ENCODE results near the gene PCDHGA12. TPM values are rescaled to one million over a fixed set of nuclear protein-coding genes. Genes with fewer than 3 reads are reported as not detected.
"Not testable (repeated sequence)": the region's sequence is repeated elsewhere in the genome, so short reads cannot be mapped to it uniquely, and the experiment has no call there.

Gene PCDHGA12
- total RNA-seq, 1 donor from 2014 or later, result 10.6 TPM

- intact Hi-C loops (cut with DNase I), result loop anchor here (10.0 kb wide), 2 partner anchors 112 to 152 kb away; no protein-coding TSS in a partner anchor
These were observed 17.3 kb upstream of the PCDHGA12 start, which contains the start of gene PCDHGA10 for GRCh38 chr5:141412854-141413539. PCDHGA10 (plus strand) TSS chr5:141412987; CDS start chr5:141413176, 189 bp downstream.

DNA sequence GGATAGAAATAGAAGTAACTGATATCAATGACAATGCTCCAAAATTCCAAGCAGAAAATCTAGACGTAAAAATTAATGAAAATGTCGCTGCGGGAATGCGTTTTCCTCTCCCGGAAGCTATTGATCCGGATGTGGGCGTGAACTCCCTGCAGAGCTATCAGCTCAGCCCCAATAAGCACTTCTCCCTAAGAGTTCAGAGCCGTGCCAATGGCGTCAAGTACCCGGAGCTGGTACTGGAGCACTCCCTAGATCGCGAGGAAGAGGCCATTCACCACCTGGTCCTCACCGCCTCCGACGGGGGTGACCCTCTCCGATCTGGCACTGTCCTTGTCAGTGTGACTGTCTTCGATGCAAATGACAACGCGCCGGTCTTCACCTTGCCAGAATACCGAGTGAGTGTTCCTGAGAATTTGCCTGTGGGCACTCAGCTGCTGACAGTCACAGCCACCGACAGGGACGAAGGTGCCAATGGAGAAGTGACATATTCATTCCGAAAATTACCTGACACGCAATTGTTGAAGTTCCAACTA lies 16.7 kb upstream of the PCDHGA12 start:
- TF ChIP-seq, protein P1, sequence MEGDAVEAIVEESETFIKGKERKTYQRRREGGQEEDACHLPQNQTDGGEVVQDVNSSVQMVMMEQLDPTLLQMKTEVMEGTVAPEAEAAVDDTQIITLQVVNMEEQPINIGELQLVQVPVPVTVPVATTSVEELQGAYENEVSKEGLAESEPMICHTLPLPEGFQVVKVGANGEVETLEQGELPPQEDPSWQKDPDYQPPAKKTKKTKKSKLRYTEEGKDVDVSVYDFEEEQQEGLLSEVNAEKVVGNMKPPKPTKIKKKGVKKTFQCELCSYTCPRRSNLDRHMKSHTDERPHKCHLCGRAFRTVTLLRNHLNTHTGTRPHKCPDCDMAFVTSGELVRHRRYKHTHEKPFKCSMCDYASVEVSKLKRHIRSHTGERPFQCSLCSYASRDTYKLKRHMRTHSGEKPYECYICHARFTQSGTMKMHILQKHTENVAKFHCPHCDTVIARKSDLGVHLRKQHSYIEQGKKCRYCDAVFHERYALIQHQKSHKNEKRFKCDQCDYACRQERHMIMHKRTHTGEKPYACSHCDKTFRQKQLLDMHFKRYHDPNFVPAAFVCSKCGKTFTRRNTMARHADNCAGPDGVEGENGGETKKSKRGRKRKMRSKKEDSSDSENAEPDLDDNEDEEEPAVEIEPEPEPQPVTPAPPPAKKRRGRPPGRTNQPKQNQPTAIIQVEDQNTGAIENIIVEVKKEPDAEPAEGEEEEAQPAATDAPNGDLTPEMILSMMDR (IDR thresholded peaks at IDR 0.05), result no peak
- no peak for TF ChIP-seq POLR2A (IDR thresholded peaks at IDR 0.05)
- TF ChIP-seq POLR2AphosphoS5 (IDR thresholded peaks at IDR 0.05; ENCODE audit: insufficient read depth in 1 of 2, low read depth in 1 of 2), result no peak

More at GRCh38 chr5:141412854-141413539, 17.3 kb upstream of the PCDHGA12 start, which contains the start of gene PCDHGA10:
- no peaks in the 10 kb centered on the region for H3K27me3 ChIP-seq
- no peak for DNase-seq (ENCODE audit: extremely low spot score in 2 of 2)
- H3K9me3 ChIP-seq, result peaks cover 76% of the 10 kb centered on the region
- peaks cover 0 to 6% of the 10 kb centered on the region in 2 donors for H3K36me3 ChIP-seq
- H3K4me3 ChIP-seq, result peak within 1 kb of the TSS; percentile 10 to 26
- no peak within 1 kb of the TSS for H3K27ac ChIP-seq
- H3K4me1 ChIP-seq, result no peaks in the 10 kb centered on the region
- TF ChIP-seq POLR2A (IDR thresholded peaks at IDR 0.05) (no peak), POLR2AphosphoS5 (IDR thresholded peaks at IDR 0.05; ENCODE audit: insufficient read depth in 1 of 2, low read depth in 1 of 2) (no peak)
- TF ChIP-seq, protein P1 (IDR thresholded peaks at IDR 0.05), result peak in 1 of 3 experiments; percentile 19

GRCh38 chr5:141414548-141415274 lies 15.6 kb upstream of the PCDHGA12 start:
- DNase-seq (ENCODE audit: extremely low spot score in 2 of 2); H3K4me1 ChIP-seq; H3K27me3 ChIP-seq; H3K4me3 ChIP-seq; H3K36me3 ChIP-seq; H3K27ac ChIP-seq: not testable (repeated sequence)
- intact Hi-C loops (cut with DNase I), result loop anchor here (10.0 kb wide), 2 partner anchors 110 to 150 kb away; no protein-coding TSS in a partner anchor
- peaks cover 78% of the 10 kb centered on the region for H3K9me3 ChIP-seq

More for the DNA sequence above, 16.7 kb upstream of the PCDHGA12 start:
- Histone ChIP-seq H3K27me3 (no peaks in the 10 kb centered on the region), H3K36me3 (peaks cover 0 to 6% of the 10 kb centered on the region in 2 donors), H3K4me3 (peak overlapping the region; percentile 10 to 26), H3K27ac (no peak overlapping the region), H3K9me3 (peaks cover 78% of the 10 kb centered on the region), H3K4me1 (no peaks in the 10 kb centered on the region)
- no peak for DNase-seq (ENCODE audit: extremely low spot score in 2 of 2)
- intact Hi-C loops (cut with DNase I), result loop anchor here (10.0 kb wide), 2 partner anchors 111 to 151 kb away; no protein-coding TSS in a partner anchor

DNA sequence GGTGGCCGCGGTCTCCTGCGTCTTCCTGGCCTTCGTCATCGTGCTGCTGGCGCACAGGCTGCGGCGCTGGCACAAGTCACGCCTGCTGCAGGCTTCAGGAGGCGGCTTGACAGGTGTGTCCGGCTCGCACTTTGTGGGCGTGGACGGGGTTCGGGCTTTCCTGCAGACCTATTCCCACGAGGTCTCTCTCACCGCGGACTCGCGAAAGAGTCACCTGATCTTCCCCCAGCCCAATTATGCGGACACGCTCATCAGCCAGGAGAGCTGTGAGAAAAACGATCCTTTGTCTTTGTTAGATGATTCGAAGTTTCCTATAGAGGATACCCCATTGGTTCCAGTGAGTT lies 15.1 kb upstream of the PCDHGA12 start:
- not testable (repeated sequence) for H3K36me3 ChIP-seq; DNase-seq (ENCODE audit: extremely low spot score in 2 of 2); H3K27me3 ChIP-seq; H3K4me1 ChIP-seq; H3K27ac ChIP-seq; H3K4me3 ChIP-seq
- intact Hi-C loops (cut with DNase I), result loop anchor here (10.0 kb wide), 2 partner anchors 110 to 150 kb away; no protein-coding TSS in a partner anchor
- peaks cover 78% of the 10 kb centered on the region for H3K9me3 ChIP-seq

- H3K4me1 ChIP-seq, H3K36me3 ChIP-seq, H3K27me3 ChIP-seq: not testable (repeated sequence)
- intact Hi-C loops (cut with DNase I), result loop anchor here (10.0 kb wide), 2 partner anchors 107 to 147 kb away; no protein-coding TSS in a partner anchor
- DNase-seq (ENCODE audit: extremely low spot score in 2 of 2), result peak in 1 of 2 donors; percentile 75
- Histone ChIP-seq H3K4me3 (peak within 1 kb of the TSS; percentile 26 to 37), H3K27ac (peak within 1 kb of the TSS; percentile 30), H3K9me3 (peaks cover 83% of the 10 kb centered on the region)
- peak in 1 of 2 donors; percentile 43 for TF ChIP-seq POLR2AphosphoS5 (IDR thresholded peaks at IDR 0.05; ENCODE audit: insufficient read depth in 1 of 2, low read depth in 1 of 2)
- TF ChIP-seq, protein P1 (IDR thresholded peaks at IDR 0.05), result peak in 2 of 3 experiments; percentile 32 to 41
These were observed 12.7 kb upstream of the PCDHGA12 start, which contains the start of gene PCDHGB7 for GRCh38 chr5:141417494-141418172. PCDHGB7 (plus strand) TSS chr5:141417677; CDS start chr5:141417860, 183 bp downstream.
